Hippocampal formation (tissue), 2 donors: ENCODE data around the gene RHOT2.

Source experiments
- DNase-seq, 2 donors: peaks; one replicate each; lab custom pipeline; 2025; lab: John Stamatoyannopoulos, UW

RHOT2 gene

DNA sequence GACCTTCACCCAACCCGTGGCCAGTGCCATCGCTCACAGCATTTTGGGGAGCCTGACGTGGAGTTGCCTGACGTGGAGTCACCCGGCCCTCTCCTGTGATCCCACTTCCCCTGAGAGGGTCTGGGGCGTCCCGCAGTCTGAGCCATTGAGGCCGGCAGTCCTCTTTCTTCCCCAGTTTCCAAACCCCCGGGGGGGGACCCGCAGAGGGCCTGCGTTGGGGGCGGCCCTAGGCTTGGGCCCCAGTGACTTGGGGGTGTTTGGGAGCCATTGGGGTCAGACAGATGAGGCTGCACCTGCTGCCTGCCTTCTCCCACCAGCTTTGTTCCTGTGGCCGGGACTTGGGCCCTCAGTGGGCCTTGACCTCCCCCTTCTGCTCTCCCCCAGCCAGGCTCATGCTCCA lies 1.7 kb downstream of the RHOT2 start:
- no peak for DNase-seq

DNA sequence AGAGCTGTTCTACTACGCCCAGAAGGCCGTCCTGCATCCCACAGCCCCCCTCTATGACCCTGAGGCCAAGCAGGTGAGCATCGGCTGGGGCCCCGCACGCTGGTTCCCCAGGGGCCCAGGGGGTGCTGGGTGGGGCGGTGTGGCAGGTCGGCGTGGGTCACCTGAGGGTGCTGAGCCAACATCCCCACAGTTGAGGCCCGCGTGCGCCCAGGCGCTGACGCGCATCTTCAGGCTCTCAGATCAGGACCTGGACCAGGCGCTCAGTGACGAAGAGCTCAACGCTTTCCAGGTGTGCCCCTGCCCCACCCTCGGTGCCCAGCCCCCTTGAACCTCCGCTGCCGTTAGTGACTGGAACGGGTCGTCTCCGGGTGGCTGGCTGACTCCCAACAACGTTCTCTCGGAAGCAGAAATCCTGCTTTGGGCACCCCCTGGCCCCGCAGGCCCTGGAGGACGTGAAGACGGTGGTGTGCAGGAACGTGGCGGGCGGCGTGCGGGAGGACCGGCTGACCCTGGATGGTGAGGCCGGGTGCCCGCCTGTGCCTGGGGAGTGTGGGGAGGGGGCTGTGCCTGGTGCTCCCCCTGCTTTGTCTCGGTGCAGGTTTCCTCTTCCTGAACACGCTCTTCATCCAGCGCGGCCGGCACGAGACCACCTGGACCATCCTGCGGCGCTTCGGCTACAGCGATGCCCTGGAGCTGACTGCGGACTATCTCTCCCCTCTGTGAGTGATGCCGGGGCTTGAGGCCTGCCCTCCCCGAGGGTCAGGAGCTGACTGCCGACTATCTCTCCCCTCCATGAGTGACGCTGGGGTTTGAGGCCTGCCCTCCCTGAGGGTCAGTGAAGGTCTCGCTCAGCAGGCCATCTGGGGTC lies 2.8 kb downstream of the RHOT2 start:
- DNase-seq: no peak

- no peak for DNase-seq
These were observed 3.6 kb downstream of the RHOT2 start for GRCh38 chr16:671353-672131.

DNA sequence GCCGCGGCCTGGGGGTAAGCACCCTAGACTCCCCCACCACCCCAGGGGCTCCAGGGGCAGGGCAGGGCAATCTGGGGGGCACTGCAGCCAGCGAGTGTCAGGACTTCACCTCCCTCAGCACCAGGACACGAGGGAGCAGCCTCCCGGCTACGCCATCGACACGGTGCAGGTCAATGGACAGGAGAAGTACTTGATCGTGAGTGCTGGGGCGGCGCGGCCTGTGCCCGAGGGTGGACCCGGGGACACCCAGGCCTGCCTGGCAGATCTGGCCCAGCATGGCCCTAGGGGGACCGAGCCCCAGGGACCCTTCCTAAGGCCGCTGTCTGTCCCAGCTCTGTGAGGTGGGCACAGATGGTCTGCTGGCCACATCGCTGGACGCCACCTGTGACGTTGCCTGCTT lies 4.4 kb downstream of the RHOT2 start:
- no peak for DNase-seq

DNA sequence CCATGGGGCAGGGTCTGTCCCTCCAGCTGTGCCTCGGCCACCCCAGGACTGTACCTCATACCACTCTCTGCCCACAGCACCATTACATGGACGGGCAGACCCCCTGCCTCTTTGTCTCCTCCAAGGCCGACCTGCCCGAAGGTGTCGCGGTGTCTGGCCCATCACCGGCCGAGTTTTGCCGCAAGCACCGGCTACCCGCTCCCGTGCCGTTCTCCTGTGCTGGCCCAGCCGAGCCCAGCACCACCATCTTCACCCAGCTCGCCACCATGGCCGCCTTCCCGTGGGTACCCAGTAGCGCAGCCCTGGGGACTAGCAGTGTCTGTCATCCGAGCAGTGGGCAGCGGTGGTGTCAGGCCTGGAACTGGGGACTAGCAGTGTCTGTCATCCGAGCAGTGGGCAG lies 4.9 kb downstream of the RHOT2 start:
- no peak for DNase-seq

DNA sequence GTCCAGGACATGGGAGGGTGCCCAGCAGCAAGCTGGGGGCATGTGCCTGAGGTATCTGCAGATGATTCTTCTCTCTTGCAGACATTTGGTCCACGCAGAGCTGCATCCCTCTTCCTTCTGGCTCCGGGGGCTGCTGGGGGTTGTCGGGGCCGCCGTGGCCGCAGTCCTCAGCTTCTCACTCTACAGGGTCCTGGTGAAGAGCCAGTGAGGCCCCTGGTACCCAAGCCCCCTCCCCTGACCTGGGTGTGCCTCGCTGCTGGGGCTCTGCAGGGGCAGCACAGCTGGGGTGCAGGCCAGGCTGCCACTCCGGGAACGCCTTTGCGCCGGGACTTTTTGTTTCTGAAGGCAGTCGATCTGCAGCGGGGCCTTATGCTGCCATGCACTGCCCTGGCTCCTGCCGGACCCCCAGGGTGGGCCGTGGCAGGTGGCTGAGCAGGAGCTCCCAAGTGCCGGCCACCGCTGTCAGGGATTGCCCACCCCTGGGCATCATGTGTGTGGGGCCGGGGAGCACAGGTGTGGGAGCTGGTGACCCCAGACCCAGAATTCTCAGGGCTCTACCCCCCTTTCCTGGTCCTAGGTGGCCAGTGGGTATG lies 5.6 kb downstream of the RHOT2 start:
- no peak for DNase-seq

DNA sequence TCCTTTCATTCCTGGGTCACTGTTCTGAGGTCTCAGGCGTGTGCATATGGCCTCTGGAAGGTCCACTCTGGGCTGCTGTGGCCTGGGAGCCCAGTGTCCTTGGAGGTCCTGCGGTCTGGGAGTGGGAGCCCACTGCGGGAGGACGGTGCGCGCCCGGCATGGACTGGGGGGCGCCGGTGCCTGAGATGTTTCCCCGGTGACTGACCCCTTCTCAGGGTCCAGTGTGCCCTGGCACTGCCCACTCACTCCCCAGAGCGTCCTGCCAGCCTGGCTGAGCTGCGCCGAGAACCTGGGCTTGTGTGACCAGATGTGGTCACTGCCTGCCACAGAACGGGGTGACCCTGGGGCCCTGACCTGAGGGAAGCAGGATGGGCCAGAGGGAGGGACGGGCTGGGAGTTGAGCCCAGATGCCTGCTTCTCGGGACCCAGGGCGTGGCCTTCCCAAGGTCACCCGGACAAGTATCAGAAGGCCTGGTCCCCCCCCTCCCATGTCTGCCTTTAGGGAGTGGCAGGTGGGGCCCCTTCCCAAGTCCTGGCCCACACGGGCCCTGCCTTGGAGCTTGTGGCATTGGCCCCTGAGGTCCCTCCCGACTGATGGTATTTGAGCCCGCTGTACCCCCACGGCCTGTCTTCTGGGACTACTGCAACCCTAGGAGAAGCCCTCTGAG lies 6.4 kb downstream of the RHOT2 start:
- DNase-seq: no peak

- peak in 1 of 2 donors; percentile 28 for DNase-seq
These were observed 7.3 kb downstream of the RHOT2 start, which contains the start of gene RHBDL1 for GRCh38 chr16:674968-675883. Gene RHBDL1, plus strand, starts transcription at chr16:675671. Its CDS starts 120 bp downstream, at chr16:675791.

- DNase-seq: no peak
These were observed 8.1 kb downstream of the RHOT2 start for GRCh38 chr16:675884-676564.

DNA sequence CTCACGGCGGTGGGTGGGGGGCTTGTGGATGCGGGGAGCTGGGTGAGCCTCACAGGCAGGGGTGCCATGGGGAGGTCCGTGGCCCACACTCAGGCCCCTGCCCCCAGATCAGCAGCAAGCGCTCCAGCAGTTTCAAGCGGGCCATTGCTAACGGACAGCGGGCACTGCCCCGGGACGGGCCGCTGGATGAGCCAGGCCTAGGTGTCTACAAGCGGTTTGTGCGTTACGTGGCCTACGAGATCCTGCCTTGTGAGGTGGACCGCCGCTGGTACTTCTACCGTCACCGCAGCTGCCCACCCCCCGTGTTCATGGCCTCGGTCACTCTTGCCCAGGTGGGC lies 8.6 kb downstream of the RHOT2 start:
- DNase-seq: no peak

DNA sequence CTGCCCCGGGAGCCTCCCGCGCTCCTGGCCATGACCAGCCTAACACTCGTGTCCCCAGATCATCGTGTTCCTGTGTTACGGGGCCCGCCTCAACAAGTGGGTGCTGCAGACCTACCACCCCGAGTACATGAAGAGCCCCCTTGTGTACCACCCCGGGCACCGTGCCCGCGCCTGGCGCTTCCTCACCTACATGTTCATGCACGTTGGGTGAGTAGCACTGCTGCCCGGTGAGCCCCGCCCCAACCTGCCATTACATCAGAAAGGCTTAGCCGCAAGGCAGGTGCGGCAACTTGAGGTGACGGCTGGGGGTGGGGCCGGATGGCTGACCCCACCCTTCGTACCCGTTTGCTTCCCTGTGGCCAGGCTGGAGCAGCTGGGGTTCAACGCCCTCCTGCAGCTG lies 9.0 kb downstream of the RHOT2 start:
- DNase-seq: no peak

- no peak for DNase-seq
These were observed 9.6 kb downstream of the RHOT2 start for GRCh38 chr16:677316-678190.

DNA sequence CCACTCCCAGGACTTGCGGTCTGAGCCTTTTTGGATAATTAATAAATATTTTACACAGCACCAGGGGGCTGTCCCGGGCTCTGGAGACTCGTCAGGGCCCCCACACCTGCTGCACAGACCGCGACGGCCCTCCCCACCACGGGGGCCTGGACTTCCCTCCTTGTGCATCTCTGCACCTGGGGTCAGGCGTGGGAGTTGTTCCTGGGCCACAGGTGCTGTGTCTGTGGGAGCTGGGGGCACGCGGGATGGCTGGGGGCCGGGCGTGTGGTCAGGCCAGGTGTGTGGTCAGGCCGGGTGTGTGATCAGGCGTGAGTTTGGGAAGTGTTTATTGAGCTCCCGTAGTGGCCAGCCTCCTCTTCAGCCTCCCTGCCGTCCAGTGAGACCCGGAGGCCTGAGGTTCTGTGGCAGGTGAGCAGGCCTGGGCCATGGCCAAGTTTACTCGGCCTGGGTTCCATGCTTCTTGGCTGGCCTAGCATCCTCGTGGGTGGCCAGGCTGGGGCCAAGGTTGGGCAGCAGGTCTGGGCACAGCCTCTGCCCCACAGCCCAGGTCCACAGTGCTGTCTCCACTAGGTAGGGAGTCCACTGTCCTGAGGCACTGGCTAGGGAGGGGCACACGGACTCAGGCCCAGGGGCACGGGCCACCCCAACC lies 10.4 kb downstream of the RHOT2 start:
- no peak for DNase-seq

GRCh38 chr16:678858-679813 lies 11.2 kb downstream of the RHOT2 start:
- peak in 1 of 2 donors; percentile 30 for DNase-seq

GRCh38 chr16:679814-680624 lies 12.1 kb downstream of the RHOT2 start, which contains the start of gene STUB1:
Gene STUB1, plus strand, starts transcription at chr16:680410. Its CDS starts 116 bp downstream, at chr16:680526.
- peak; percentile 78 to 93 for DNase-seq

DNA sequence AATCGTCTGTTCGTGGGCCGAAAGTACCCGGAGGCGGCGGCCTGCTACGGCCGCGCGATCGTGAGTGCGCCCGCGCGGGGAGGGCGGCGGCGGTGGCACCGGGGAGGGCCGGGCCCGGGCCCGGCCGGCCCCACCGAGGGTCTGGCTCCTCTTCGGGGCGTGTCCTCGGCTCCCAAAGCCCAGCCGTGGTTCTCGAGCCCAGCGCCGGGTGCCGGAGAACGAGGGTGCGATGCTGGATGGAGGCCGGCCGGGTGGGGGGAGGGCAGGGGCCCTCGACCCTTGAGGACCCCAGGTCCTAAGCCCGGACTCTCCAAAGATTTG lies 12.7 kb downstream of the RHOT2 start:
- DNase-seq: no peak
